A549 treated with ZK216348 at 1 μM for 4 hours (cell line): ENCODE measurements around the gene GAS1. TPM values are rescaled to one million over a fixed set of nuclear protein-coding genes. Genes with fewer than 3 reads are reported as not detected.

Experiments
- total RNA-seq: library from RNA; stranded (reverse); fragments of 200-300 nt; extraction: Qiagen RNA extraction; gene quantifications from 5 replicates; pipeline ENCODE4 v1.2.3, GENCODE V29; 2022; ENCODE audit warnings: low read depth

The GAS1 gene
- total RNA-seq, result 0.08 to 0.22 TPM (median 0.16 TPM) in 4 of 5 replicates, not detected in the other

DNA sequence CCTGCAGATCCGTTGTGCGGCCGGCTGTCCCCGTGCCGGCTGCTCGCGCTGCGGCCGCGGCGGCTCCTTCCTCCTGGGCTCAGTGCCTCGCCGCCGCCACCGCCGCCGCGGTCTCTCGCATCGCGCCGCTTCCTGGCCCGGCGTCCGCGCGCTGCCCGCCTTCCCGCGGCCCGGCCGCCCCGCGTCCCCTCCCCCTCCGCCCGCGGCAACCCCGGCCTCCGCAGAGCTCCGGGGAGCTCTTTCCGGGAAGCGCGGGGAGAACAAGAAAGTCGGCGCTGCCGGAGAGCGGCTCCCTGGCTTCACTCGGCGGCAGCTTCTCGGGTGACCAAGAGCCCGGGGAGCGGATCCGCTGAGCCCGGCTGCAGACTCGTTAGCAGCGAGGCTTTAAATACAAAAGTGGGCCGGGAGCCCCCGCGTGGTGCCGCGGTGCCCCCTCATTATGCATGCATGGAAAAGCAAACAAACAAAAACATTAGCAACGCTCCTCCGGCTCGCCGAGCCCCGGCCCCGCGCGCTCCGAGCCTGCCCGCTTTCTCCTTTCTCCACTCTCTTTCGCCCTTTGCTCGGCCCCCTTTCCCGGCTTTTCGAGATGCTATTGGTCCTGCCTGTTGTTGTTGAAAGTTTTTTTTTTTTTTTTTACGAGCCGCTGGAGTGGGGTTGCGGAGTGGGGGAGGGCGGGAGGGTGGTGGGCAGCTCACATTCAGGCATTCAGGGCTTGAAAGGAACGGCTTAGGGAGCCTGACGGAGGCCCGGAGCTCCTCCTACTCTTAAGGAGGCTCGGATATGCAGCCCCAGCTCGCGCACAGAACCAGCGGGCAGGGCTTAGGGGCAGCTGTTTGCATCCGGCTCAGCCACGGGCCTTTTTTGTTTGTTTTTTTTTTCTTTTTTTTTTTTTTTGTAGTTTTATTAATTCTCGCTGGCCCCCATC lies at the start of gene GAS1:
Gene GAS1 (minus strand): TSS at position 361 of the 928 bp plus-strand sequence. CDS start 727 bp downstream, outside the sequence.

